Stimulated activated CD4-positive, alpha-beta T cell treated with anti-CD3 and anti-CD28 coated beads, Interleukin-2, amount 100 ng/mL, for 24 hours (primary cell): ENCODE results near the gene ZMIZ2.
"Not testable (repeated sequence)": the region's sequence is repeated elsewhere in the genome, so short reads cannot be mapped to it uniquely, and the experiment has no call there.

Experiments
- DNase-seq, 2 donors: peaks; one replicate each; pipeline ENCODE4 v3.0.0-alpha.2; 2020

Gene ZMIZ2

DNA sequence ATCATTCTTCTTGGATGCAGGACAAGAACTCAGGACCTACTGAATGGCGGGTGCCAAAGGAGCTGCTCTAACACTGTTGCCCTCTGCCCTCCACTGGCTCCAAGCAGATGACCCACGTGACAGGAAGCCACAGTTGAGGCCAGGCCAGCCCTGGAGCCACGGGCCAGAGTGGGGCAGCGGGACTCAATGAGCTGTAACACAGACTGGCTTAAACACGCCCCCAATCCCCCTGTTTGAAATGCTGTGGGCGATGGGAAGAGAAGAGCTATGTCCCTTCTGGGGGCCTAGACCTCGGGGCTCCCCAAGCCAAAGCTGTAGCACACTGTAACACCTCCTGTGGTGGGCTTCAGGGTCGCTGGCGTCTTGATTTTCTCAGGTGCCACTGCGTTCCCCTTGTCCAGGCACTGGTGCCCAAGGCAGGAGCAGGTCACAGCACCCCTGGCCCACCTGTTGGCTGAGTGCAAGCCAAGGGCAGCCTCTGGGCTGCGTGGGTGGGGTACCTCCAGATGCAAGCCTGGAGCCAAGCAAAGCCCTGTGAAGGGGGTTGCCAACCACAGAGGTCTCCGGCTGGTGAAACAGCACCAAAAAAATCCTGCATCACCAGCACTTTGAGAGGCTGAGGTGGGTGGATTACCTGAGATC is 18.6 kb upstream of the ZMIZ2 start:
- no peak for DNase-seq

DNA sequence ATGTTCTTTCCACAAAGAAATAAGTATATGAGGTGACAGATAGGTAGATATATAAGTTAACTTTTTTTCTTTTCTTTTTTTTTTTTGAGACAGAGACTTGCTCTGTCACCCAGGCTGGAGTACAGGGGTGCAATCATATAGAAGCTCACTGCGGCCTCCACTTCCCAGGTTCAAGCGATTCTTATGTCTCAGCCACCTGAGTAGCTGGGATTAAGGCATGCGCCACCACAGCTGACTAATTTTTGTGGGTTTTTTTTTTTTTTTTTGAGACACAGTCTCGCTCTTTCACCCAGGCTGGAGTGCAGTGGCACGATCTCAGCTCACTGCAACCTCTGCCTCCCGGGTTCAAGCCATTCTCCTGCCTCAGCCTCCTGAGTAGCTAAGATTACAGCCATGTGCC is 15.7 kb upstream of the ZMIZ2 start:
- DNase-seq = not testable (repeated sequence)

DNA sequence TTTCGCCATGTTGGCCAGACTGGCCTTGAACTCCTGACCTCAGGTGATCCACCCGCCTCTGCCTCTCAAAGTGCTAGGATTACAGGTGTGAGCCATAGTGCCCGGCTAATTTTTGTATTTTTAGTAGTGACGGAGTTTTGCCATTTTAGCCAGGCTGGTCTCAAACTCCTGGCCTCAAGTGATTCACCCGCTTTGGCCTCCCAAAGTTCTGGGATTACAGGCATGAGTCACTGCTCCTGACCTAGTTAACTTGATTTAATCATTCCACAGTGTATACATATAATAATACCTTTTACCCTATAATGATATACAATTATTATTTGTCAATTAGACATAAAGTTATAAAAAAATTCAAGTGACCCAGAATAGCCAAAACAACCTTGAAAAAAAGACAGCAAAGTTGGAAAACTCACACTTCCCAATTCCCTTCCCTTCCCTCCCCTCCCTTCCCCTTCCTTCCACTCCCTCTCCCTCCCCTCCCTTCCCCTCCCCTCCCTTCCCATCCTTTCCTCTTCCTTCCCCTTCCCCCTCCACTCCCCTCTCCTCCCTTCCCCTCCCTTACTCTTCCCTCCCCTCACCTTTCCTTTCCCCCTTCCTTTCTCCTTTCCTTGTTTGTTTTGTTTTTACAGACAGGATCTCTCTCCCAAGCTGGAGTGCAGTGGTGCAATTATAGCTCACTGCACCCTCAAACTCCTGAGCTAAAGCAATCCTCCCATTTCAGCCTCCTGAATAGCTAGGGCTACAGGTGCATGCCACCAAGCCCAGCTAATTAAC is 14.8 kb upstream of the ZMIZ2 start:
- no peak for DNase-seq

DNA sequence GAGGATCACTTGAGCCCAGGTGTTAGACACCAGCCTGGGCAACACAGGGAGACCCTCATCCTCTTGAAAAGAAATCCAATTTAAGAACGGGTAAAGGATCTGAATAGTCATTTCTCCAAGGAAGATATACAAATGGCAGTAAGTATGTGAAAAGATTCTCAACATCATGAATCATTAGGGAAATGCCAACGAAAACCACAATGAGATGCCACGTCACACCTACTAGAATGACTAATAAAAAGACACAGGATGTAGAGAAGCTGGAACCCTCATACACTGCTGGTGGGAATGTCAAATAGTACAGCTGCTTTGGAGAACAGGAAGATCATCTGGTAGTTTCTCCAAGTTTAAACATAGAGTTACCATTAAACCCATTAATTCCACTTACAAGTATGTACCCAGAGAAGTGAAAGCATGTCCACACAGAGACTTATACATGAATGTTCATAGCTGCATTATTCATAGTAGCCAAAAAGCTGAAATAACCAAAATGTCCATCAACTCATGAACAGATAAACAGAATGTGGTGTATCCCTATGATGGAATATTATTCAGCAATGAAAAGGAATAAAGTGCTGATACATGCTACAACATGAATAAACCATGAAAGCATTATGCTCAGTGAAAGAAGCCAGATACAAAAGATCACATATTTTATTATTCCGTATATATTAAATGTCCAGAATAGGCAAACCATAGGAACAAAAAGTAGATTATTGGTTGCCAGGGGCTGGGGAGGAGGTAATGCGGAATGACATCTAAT is 13.1 kb upstream of the ZMIZ2 start:
- peak; percentile 29 to 47 for DNase-seq

GRCh38 chr7:44736896-44737295 is 11.8 kb upstream of the ZMIZ2 start:
- no peak for DNase-seq

DNA sequence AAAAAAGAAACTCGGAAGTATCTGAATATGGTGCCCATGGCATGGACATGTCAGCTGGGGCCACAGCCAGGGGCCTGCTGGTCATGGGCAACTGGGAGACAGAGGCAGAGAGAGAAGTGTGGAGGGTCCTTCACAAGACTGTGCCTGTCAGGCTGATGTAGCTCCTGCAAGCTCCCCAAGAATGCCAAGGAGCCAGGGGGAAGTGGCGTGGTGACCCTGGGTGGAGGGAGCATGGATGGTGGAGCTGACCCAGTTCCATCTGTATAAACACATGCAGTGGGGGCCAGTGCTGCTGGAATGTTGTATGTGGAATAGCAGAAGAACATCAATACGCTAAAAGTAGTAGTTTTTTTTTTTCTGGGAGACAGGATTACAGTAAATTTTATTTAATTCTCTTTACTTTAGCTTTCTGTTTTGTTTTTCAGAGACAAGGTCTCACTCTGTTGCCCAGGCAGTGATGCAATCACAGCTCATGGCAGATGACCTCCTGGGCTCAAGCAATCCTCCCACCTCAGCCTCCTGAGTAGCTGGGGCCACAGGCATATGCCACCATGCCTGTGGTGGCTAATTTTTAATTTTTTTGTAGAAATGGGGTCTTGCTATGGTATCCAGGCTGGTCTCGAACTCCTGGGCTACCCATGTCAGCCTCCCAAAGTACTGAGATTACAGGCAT is 10.5 kb upstream of the ZMIZ2 start:
- DNase-seq = no peak

DNA sequence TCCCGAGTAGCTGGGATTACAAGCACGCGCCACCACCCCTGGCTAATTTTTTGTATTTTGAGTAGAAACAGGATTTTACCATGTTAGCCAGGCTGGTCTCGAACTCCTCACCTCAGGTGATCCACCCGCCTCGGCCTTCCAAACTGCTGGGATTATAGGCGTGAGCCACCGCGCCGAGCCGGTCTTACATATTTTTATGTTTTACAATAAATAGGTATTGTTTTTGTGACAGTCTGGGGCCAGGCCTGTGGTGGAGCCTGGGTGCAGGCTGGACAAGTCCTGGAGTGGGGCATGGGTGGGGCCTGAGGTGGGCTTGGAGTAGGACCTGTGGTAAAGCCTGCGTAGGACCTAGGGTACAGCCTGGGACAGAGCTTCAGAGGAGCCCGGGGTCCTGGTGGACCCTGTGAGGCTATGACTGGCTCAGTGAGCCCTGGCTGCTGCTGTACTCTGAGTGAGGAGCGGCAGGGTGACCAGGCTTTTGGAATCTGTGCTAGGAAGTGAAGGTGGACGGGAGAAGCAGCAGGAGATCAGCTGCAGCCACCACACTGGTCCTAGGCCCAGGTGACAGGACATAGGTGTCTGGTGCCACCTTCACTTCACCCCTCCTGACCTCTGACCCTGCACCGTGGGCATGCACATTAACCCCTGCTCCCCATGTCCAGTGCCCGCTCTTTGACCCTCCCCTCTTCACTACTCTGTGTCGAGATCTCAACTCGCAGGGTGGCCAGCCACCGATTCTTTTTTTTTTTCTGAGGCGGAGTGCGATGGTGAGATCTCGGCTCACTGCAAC is 9.6 kb upstream of the ZMIZ2 start:
- DNase-seq = no peak

- no peak for DNase-seq
These were observed 8.6 kb upstream of the ZMIZ2 start for GRCh38 chr7:44740055-44740454.

GRCh38 chr7:44743750-44744149 is 4.9 kb upstream of the ZMIZ2 start:
- DNase-seq = no peak

DNA sequence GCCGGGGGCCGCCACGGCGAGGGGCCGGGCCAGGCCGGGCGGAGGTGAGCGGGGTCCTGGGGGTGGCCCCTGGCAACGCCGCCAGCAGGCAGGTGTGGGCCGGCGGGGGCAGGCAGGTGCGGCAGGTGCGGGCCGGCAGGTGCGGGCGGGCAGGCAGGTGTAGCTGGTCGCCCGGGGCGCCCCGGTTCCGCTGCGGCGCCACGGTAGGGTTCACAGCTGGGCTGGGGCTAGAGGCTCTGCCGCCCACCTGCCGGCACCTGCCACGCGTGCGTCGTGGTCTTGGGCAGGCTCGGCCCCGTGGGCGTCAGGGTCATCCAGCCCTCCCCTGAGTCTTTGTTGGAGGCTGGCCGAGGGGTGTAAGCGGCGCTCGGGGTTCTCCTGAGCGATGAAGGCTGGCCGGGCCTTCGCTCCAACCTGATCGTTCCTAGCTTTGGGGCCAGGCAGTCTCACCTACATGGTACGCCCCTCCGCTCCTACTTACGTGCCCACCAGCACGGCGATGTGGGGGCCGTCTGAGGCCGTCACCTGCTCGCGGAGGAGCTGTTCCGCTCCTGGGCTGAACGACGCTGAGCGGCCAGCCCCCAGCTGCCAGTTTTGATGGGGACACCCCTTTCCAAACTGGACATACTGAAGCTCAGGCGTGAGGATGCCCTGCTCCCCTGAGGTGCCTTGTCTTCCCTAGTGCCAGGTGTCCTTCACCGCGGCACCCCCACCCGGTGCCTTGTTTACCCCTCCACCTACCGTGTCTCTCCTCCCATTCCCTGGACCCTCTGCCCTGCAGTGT is 493 bp downstream of the ZMIZ2 start:
- DNase-seq = peak; percentile 31 to 37

- DNase-seq = no peak
These were observed 1.3 kb downstream of the ZMIZ2 start for GRCh38 chr7:44749992-44750391.

DNA sequence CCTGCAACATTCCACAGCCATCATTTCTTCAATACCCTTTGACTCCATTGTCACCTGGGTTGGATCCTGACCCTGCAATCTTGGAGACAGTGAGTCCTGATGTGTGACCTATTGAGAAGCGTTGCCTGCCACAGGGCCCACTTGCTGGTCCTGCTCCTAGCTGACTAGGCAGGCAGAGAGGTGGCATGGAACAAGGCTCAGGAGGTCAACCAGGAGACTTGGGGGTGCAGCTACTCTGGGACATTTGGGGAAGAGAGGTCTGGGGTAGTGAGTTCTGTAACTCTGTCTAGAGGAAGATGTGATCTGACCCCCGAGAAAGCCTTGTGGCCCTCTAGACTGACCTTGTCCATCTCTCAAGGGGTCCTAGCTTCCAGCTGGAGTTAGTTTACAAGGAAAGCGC is 1.8 kb downstream of the ZMIZ2 start:
- no peak for DNase-seq

DNA sequence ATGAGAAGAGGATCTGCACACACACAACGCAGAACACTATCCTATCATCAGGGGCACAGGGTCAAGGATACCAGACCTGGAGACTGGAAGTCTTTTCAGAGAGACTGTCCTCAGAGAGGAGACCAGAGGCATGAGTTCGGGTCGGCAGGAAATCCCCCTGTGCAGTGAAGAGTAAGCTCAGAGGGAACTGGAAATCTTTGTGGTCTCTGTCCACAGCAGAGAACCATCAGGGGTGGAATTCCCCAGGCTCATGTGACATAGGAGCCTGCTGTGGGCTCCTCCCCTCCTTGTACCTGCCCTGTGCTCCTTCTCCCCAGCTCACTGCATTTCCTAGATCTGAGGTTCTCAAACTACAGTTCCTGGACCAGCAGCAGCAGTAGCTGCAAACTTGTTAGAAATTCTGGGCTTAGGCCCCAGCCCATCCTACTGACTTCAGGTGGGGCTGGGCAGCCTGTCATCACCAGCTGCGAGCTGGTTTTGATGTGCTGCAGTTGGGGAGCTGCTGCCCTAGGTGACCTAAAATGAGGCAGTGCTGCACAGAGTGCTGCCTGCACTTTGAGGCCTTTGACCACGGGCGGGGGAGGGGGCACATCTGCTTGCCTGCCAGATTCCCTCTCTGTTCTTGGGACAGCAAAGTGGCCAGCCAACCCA is 2.4 kb downstream of the ZMIZ2 start:
- peak; percentile 53 to 58 for DNase-seq

GRCh38 chr7:44752822-44753221 is 4.2 kb downstream of the ZMIZ2 start:
- DNase-seq = no peak

DNA sequence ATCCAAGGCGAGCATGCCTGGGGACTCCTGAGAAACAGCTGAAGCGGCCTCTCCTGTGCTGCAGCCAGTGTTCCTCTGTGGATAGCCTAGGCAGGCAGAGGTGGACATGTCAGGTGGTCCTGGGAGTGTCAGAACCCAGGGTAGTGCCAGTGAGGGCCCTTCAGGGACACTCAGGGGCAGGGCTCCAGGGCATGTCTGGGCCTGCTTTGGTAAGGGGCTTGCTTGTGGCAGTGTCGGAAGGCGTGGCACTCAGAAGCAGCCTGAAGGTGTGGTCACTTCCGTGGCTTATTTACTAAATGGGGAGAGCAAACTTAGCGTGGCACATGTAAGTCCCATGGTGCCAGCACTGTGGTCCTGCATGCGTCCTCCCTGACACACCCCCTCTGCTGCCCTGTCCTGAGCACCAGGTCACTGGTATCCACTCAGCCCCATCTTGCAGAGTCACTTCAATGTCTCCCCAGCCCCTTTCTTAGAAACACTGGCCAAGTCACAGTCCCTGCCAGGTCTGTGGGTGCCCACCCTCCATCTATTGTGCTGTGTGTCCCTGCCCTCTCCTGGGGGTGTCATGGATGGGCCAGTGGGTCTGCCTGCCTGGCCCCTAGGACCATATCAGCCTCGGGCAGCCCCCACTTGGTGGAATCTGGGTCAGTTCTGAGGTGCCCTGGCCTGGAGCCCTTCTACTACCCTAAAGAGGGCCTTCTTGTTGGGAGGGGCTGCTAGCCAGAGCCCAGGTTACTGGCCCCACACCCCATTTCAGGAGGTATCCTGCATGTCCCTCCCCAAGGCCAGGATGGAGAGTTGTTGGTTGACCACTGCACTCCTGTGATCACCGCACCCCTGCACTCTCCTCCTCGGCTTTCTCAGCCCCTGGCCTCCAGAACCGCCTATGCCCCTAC is 6.4 kb downstream of the ZMIZ2 start:
- DNase-seq = no peak

DNA sequence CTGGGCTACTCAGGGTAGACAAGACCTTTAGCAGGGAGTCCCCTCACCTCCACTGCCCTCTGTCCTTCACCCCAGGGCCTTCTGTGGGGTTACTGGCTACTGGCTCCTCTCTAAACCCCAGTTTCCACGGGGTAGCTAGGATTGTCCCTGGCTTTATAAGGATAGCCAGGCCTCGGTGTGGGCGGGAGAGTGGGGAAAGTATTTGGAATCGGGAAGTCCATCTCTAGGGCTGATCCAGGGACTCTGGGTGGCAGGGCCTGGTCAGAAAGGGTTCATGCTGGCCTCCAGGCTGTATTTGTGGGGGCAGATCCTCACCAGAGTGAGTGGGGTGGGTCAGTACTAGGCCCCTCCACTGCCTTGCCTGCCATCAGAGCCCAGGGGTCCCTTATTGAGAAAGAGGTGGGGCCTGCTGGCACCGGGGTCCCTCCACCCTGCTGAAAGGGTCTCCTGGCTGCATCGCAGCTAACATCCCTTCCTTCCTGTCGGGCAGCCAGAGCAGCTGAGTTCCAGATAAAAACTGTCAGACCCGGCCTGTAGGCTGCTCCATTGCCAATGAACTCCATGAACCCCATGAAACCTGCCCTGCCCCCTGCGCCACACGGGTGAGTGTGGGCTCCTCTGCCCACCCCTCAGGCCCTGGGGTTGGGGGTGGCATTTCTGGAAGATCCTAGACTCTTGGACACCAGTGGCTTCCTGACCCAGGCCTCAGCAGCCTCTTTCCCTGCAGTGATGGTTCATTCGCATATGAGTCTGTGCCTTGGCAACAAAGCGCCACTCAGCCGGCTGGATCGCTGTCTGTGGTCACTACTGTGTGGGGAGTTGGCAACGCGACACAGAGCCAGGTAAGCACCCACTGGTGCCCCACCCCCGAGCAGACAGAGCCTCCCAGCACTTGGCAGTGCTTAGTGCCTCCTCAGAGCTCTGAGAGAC is 7.3 kb downstream of the ZMIZ2 start:
- DNase-seq = no peak

DNA sequence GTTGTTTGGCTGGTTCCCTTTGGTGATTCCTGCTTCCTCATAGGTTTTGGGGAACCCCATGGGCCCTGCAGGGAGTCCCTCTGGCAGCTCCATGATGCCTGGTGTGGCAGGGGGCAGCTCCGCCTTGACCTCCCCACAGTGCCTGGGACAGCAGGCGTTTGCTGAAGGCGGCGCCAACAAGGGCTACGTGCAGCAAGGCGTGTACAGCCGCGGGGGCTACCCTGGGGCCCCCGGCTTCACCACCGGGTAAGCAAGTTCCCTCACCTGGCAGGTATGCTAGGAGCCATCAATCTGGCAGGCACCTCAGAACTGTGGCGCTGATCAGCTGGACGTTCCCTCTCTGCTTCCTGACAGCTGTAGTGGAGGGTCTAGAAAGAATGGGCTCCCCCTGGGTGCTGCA is 8.3 kb downstream of the ZMIZ2 start:
- no peak for DNase-seq

- DNase-seq = no peak
These were observed 8.7 kb downstream of the ZMIZ2 start for GRCh38 chr7:44757311-44757710.

DNA sequence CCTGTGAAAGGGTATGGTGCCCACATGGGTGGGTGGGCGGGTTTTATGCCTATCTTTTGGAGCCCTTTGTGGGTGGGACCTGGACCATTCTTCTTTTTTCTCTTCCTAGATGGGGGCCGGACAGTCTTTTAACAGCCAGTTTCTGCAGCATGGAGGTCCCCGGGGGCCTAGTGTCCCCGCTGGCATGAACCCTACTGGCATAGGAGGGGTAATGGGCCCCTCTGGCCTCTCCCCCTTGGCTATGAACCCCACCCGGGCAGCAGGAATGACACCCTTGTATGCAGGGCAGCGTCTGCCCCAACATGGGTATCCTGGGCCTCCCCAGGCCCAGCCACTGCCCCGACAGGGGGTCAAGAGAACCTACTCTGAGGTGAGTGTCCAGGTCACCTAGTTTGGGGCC is 9.1 kb downstream of the ZMIZ2 start:
- DNase-seq = no peak
